Activated naive CD4-positive, alpha-beta T cell treated with anti-CD3 and anti-CD28 coated beads, Interleukin-2, amount 10 ng/mL, durations not matched to agents 7 days and 5 days (primary cell): Measurements from ENCODE around the gene RERE.
"Not testable (repeated sequence)": the region's sequence is repeated elsewhere in the genome, so short reads cannot be mapped to it uniquely, and the experiment has no call there.

Experiments
- CTCF ChIA-PET: fragments of 350-600 bp; sonication (Branson Sonifier 250); formaldehyde crosslinking; loops from one replicate; lab custom pipeline; 2021; ENCODE audit warnings: antibody characterized with exemption; lab: Charles Lee
- DNase-seq: peaks from one replicate; pipeline ENCODE4 v3.0.0-alpha.2; 2020
- H3K27ac Mint-ChIP-seq: one replicate; pipeline ENCODE4 v1.8.0; 2021; ENCODE audit warnings: mild to moderate bottlenecking, moderate library complexity, mixed read lengths
- H3K27me3 Mint-ChIP-seq: one replicate; pipeline ENCODE4 v1.8.0; 2021; ENCODE audit warnings: mild to moderate bottlenecking, mixed read lengths
- H3K36me3 Mint-ChIP-seq: one replicate; pipeline ENCODE4 v1.8.0; 2021; ENCODE audit warnings: mixed read lengths
- H3K4me1 Mint-ChIP-seq: one replicate; pipeline ENCODE4 v1.8.0; 2021; ENCODE audit warnings: mixed read lengths
- H3K4me3 Mint-ChIP-seq: one replicate; pipeline ENCODE4 v1.8.0; 2021; ENCODE audit warnings: mild to moderate bottlenecking, moderate library complexity, mixed read lengths
- H3K9me3 Mint-ChIP-seq: one replicate; pipeline ENCODE4 v1.8.0; 2021; ENCODE audit warnings: mixed read lengths

RERE gene

GRCh38 chr1:8823295-8823664 lies 5.8 kb upstream of the RERE start:
- H3K4me3 Mint-ChIP-seq: no peak overlapping the region
- CTCF ChIA-PET: interaction anchor here (0.7 kb wide), 1 partner anchor 26 kb away, joined by 3 read pairs; no protein-coding TSS in a partner anchor
- DNase-seq: no peak
- peaks cover 4% of the 10 kb centered on the region for H3K4me1 Mint-ChIP-seq
- no peaks in the 10 kb centered on the region for H3K36me3 Mint-ChIP-seq
- H3K27ac Mint-ChIP-seq: no peak overlapping the region
- no peaks in the 10 kb centered on the region for H3K9me3 Mint-ChIP-seq
- peaks cover 56% of the 10 kb centered on the region for H3K27me3 Mint-ChIP-seq

DNA sequence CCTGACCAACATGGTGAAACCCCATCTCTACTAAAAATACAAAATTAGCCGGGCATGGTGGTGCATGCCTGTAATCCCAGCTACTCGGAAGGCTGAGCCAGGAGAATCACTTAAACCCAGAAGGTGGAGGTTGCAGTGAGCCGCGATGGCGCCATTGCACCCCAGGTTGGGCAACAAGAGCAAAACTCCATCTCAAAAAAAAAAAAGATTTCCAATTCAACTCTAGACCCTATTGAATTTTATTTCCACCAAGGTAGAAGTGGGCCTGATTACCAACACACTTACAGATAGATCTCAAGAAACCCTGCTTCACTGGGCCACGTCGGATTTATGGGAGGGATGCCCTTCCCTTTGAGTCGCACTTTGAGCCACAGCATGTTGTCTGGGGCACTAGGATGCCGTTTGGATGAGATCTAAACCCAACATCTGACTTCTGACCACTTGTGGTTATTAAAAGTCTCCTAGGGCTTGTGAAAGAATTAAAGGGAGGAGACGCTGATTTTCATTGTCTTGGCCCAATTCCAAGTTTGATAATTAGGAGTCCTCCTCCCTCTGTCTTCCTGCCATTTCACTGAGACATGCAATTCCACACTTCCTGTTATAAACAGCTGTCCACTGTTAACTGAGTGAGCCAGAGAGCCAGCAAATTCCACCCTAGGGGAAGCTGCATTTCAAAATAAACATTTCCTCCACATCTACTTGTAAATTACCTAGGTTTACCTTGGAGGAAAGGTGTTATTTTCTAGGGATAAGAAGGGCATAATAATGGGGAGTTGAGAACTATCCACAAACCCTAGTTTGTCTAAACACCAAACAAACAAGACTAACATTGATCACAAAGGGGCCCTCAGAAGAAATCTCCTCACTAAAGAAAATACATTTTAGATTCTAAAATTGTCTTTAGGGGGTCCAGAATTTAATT lies 5.2 kb upstream of the RERE start:
- no peak for DNase-seq
- Mint-ChIP-seq H3K4me1 (peaks cover 7% of the 10 kb centered on the region), H3K36me3 (no peaks in the 10 kb centered on the region), H3K27me3 (peaks cover 59% of the 10 kb centered on the region), H3K4me3 (no peak overlapping the region), H3K9me3 (no peaks in the 10 kb centered on the region), H3K27ac (no peak overlapping the region)
- CTCF ChIA-PET: interaction anchor here (0.7 to 1.4 kb wide), 2 partner anchors 26 kb away, joined by 3 to 7 read pairs; no protein-coding TSS in a partner anchor

DNA sequence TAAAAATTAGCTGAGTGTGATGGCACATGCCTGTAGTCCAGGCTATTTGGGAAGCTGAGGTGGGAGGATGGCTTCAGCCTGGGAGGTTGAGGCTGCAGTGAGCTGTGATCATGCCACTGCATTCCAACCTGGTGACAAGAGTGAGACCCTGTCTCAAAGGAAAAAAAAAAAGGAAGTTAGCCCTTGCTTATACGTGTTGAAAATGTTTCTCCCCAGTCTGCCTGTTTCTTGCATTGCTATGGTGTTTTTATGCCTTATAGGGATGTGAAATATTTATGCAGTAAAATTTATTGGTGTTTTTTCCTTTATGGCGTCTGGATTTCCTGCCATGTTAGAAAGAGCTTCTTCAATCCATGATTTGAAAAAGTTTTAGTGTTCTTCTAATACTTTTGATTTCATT lies 3.6 kb upstream of the RERE start:
- Mint-ChIP-seq H3K27me3 (peaks cover 66% of the 10 kb centered on the region), H3K4me1 (peaks cover 14% of the 10 kb centered on the region), H3K36me3 (peaks cover 2% of the 10 kb centered on the region), H3K4me3 (no peak overlapping the region), H3K27ac (no peak overlapping the region), H3K9me3 (no peaks in the 10 kb centered on the region)
- CTCF ChIA-PET: interaction anchor here (0.6 to 1.4 kb wide), 2 partner anchors 28 to 444 kb away, joined by 3 to 7 read pairs; no protein-coding TSS in a partner anchor
- no peak for DNase-seq

DNA sequence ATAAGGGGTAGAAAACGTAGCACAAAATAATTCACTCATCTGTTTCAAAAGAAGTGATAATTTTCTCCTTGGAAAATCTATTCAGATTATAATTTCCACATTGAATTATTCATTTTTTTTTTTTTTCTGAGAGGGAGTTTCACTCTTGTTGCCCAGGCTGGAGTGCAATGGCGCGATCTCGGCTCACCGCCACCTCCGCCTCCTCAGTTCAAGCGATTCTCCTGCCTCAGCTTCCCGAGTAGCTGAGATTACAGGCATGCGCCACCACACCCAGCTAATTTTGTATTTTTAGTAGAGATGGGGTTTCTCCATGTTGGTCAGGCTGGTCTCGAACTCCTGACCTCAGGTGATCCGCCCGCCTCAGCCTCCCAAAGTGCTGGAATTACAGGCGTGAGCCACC lies 1.3 kb upstream of the RERE start:
- H3K27ac Mint-ChIP-seq, DNase-seq, H3K36me3 Mint-ChIP-seq, H3K9me3 Mint-ChIP-seq, CTCF ChIA-PET: not testable (repeated sequence)
- Mint-ChIP-seq H3K4me3 (peak overlapping the region; percentile 77), H3K4me1 (peaks cover 37% of the 10 kb centered on the region), H3K27me3 (peaks cover 49% of the 10 kb centered on the region)

DNA sequence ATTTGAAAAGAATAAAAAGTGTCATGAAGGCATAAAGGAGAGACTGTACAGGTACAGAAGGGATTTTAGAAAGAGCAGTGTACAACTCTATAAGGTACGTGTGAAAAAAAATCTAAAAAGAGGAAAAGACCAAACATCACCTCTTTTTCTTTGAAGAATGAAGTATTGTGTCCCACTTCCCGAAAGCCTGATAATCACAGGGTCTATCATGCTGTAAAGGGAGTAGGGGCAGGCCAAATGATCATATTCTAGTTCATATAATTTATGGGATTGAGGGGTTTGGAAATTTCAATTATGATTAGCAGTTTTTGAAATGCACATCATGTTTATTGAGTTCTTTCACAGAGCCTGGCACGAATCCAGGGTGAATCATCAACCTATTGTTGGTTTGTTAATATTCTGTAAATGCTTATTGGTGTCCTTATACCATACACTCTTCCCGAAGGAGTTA lies 910 bp upstream of the RERE start:
- CTCF ChIA-PET: no interaction called here
- DNase-seq: no peak
- Mint-ChIP-seq H3K27ac (peak overlapping the region; percentile 84), H3K4me1 (peaks cover 38% of the 10 kb centered on the region), H3K4me3 (peak overlapping the region; percentile 77), H3K36me3 (peaks cover 2% of the 10 kb centered on the region), H3K27me3 (peaks cover 45% of the 10 kb centered on the region), H3K9me3 (no peaks in the 10 kb centered on the region)

DNA sequence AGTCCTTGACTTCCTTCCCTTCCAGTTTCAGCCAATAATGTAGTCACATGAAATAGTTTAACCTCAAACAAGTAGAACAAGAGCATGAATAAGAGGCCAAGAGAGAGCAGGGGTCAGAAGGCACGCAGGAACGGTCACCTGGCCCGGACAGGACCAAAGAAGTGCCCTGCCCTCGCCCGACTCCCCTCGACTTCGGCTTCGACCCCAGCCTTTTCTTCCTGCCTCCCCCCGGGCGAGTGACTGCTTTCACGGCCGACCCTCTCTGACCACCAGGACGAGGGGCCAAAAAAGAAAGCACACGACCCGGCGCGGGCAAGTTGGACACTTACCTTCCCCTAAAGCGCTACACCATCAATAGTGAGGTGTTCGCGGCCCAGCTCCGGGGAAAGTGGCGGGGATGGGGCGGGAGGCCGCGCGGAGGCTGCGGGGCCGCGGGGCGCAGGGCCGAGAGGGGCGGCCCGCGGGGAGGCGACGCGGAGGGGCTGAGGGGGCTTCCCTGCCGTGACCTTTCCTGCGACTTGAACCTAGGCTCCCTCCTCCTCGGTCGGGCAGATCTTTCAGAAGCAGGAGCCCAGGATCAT lies 519 bp downstream of the RERE start:
- Mint-ChIP-seq H3K4me3 (peak overlapping the region; percentile 85), H3K9me3 (no peaks in the 10 kb centered on the region), H3K27ac (peak overlapping the region; percentile 86), H3K4me1 (peaks cover 40% of the 10 kb centered on the region), H3K36me3 (peaks cover 2% of the 10 kb centered on the region), H3K27me3 (peaks cover 34% of the 10 kb centered on the region)
- peak; percentile 42 for DNase-seq
- CTCF ChIA-PET: interaction anchor here (0.6 kb wide), 1 partner anchor 287 kb away, joined by 3 read pairs; no protein-coding TSS in a partner anchor

DNA sequence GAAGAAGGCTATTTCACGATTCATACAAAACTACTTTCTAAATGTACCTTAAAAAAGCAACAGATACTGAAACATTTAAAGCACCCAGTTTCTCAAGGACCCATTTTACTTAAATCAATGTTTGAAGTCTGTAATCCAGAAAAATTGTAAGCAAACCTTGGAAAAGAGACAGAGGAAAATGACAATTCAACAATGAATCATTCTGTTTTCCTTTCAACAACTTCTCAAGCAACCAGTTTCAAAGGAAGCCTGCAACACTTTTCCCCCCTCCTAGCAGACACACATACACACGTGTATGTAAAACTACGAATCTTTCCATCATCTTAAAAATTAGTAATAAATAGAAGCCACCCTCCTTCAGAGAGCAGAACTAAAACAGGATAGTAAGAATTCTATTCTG lies 1.2 kb downstream of the RERE start:
- no peaks in the 10 kb centered on the region for H3K9me3 Mint-ChIP-seq
- H3K27ac Mint-ChIP-seq: peak overlapping the region; percentile 86
- peaks cover 2% of the 10 kb centered on the region for H3K36me3 Mint-ChIP-seq
- H3K27me3 Mint-ChIP-seq: peaks cover 32% of the 10 kb centered on the region
- peak overlapping the region; percentile 85 for H3K4me3 Mint-ChIP-seq
- peaks cover 40% of the 10 kb centered on the region for H3K4me1 Mint-ChIP-seq
- DNase-seq: no peak
- CTCF ChIA-PET: interaction anchor here (0.6 to 1.7 kb wide), 4 partner anchors 33 to 189 kb away, joined by 3 to 17 read pairs (median 6); no protein-coding TSS in a partner anchor

DNA sequence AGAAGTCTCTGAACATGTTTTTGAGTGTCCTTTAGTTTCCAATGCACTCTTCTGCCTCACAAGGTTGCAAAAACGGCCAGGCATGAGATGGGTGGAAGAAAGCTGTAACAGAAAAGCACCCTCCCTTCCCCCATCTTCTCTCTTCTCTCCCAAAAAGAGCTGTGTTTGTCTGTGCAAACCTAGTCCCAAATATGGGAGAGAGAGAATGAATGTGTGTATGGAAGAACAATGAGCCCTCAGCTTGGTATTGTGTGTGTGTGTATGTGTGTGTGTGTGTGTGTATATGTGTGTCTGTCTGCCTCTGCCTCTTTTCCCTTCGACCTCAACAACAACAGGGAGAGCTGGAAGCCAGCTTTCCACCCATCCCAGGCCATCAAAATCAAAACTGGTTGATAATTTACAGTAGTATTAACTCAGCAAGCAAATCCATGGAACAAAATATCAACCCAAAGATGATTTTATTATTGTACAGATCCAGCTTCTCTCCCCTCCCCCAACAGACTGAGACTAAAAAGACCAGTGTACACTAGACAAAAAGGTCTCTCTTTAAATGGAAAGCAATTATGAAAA lies 1.8 kb downstream of the RERE start:
- DNase-seq: no peak
- CTCF ChIA-PET: interaction anchor here (0.6 to 1.7 kb wide), 6 partner anchors 33 to 447 kb away, joined by 3 to 17 read pairs (median 3); no protein-coding TSS in a partner anchor
- H3K27me3 Mint-ChIP-seq: peaks cover 28% of the 10 kb centered on the region
- peaks cover 40% of the 10 kb centered on the region for H3K4me1 Mint-ChIP-seq
- H3K27ac Mint-ChIP-seq: peak overlapping the region; percentile 86
- H3K36me3 Mint-ChIP-seq: peaks cover 2% of the 10 kb centered on the region
- H3K4me3 Mint-ChIP-seq: peak overlapping the region; percentile 85
- H3K9me3 Mint-ChIP-seq: no peaks in the 10 kb centered on the region

- Mint-ChIP-seq H3K4me3 (no peak overlapping the region), H3K4me1 (peaks cover 40% of the 10 kb centered on the region), H3K9me3 (no peaks in the 10 kb centered on the region), H3K27me3 (peaks cover 21% of the 10 kb centered on the region), H3K36me3 (peaks cover 2% of the 10 kb centered on the region), H3K27ac (no peak overlapping the region)
- CTCF ChIA-PET: interaction anchor here (1.3 to 1.7 kb wide), 3 partner anchors 34 to 190 kb away, joined by 3 to 17 read pairs (median 8); no protein-coding TSS in a partner anchor
- no peak for DNase-seq
These were observed 2.6 kb downstream of the RERE start for GRCh38 chr1:8814865-8815264.

DNA sequence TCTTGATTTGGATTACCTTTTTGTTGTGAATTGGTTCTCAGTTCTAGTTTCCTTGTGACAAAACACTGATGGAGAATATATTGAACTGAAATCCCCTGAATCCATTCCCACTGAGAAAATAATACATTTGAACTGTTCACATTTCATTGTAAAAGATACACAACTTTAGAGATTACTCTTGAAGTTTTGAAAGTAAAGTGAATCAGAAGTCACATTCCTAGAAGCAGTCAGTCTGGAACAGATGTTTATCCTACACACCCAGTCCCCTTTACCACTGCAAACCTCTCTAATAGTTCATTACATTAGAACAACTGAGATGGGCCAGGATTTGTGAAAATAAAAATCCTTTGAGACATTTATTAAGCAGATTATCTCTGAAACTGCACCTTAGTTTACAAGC lies 3.4 kb downstream of the RERE start:
- Mint-ChIP-seq H3K4me3 (no peak overlapping the region), H3K9me3 (no peaks in the 10 kb centered on the region), H3K36me3 (peaks cover 2% of the 10 kb centered on the region), H3K27ac (no peak overlapping the region), H3K27me3 (peaks cover 13% of the 10 kb centered on the region), H3K4me1 (peaks cover 40% of the 10 kb centered on the region)
- CTCF ChIA-PET: no interaction called here
- DNase-seq: no peak

DNA sequence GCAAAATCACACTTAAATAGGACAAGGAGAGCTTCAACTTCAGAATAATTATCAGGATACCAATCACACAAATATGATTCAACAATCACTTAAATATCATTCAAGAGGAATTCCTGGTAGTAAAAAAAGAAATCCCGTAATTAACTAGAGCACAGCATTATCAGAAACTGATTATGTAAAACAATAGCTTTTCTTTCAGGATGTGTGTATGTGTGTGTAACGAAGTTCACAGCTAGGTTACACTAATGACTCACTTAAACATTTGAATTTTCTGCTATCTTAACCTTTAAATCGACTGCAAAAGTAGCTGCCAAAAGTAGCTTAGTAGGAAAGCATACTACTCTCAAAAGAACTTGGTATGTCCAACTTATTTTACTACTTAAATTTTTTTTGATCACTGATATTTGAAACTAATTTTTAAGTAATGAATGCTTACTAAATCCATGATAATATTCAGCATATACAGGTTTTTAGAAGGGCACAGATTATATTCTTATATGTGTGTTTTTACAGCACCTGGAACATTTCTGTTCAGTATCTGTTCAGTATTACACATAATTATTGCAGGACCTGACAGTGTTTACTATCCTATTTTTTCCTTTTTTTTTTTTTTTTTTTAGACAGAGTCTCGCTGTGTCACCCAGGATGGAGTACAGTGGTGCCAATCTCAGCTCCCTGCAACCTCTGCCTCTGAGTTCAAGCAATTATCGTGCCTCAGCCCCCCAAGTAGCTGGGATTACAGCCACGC lies 4.2 kb downstream of the RERE start:
- no peak overlapping the region for H3K27ac Mint-ChIP-seq
- peaks cover 2% of the 10 kb centered on the region for H3K36me3 Mint-ChIP-seq
- no peak overlapping the region for H3K4me3 Mint-ChIP-seq
- CTCF ChIA-PET: interaction anchor here (1.1 to 1.4 kb wide), 2 partner anchors 16 to 36 kb away, joined by 4 to 5 read pairs; no protein-coding TSS in a partner anchor
- peaks cover 9% of the 10 kb centered on the region for H3K27me3 Mint-ChIP-seq
- no peaks in the 10 kb centered on the region for H3K9me3 Mint-ChIP-seq
- no peak for DNase-seq
- peaks cover 35% of the 10 kb centered on the region for H3K4me1 Mint-ChIP-seq

DNA sequence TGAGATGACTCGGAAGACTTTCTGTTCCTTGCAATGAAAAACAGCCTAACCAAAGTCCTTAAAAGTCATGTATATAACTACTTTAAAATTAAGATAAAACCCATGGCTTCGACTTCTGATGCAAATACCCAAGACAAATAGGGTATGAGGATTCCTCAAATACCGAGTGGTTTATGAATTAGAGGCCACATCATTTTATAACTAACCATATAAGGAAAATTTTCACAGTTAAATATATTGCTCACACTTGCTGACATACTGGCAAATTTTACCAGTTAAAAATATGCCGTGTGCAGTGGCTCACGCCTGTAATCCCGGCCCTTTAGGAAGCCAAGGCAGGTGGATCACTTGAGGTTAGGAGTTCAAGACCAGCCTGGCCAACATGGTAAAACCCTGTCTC lies 5.4 kb downstream of the RERE start:
- CTCF ChIA-PET: interaction anchor here (1.4 kb wide), 1 partner anchor 37 kb away, joined by 5 read pairs; no protein-coding TSS in a partner anchor
- peaks cover 33% of the 10 kb centered on the region for H3K4me1 Mint-ChIP-seq
- no peak overlapping the region for H3K27ac Mint-ChIP-seq

GRCh38 chr1:8810987-8811386 lies 6.5 kb downstream of the RERE start:
- DNase-seq: no peak
- H3K36me3 Mint-ChIP-seq: no peaks in the 10 kb centered on the region
- no peak overlapping the region for H3K27ac Mint-ChIP-seq
- no peaks in the 10 kb centered on the region for H3K27me3 Mint-ChIP-seq
- H3K4me1 Mint-ChIP-seq: peaks cover 24% of the 10 kb centered on the region
- H3K4me3 Mint-ChIP-seq: no peak overlapping the region
- H3K9me3 Mint-ChIP-seq: no peaks in the 10 kb centered on the region
- CTCF ChIA-PET: interaction anchor here (1.8 kb wide), 1 partner anchor 38 kb away, joined by 6 read pairs; no protein-coding TSS in a partner anchor

More for the DNA sequence above, 5.4 kb downstream of the RERE start:
- peaks cover 3% of the 10 kb centered on the region for H3K27me3 Mint-ChIP-seq
- no peak for DNase-seq
- no peak overlapping the region for H3K4me3 Mint-ChIP-seq
- no peaks in the 10 kb centered on the region for H3K36me3 Mint-ChIP-seq
- H3K9me3 Mint-ChIP-seq: no peaks in the 10 kb centered on the region
